IPS DF 6.9 (cell line): ENCODE results near the gene GAS1.

ENCODE experiments used
- DNase-seq: peaks from one replicate; pipeline ENCODE4 v3.0.0-alpha.2; 2013; ENCODE audit warnings: low read depth, low spot score
- H3K27ac ChIP-seq: one replicate; pipeline ENCODE4 v1.5.1; 2013; ENCODE audit warnings: low read length, control low read depth
- H3K27me3 ChIP-seq: 2 replicates; pipeline ENCODE4 v1.6.1; 2013; ENCODE audit warnings: mild to moderate bottlenecking, low read length; ENCODE audit not compliant: control insufficient read depth, insufficient read depth
- H3K36me3 ChIP-seq: 2 replicates; pipeline ENCODE4 v1.6.1; 2013; ENCODE audit warnings: low read length; ENCODE audit not compliant: control insufficient read depth, insufficient read depth
- H3K4me1 ChIP-seq: 2 replicates; pipeline ENCODE4 v1.6.1; 2013; ENCODE audit warnings: low read length; ENCODE audit not compliant: control insufficient read depth, insufficient read depth
- H3K4me3 ChIP-seq: 2 replicates; pipeline ENCODE4 v1.5.1; 2013; ENCODE audit warnings: mild to moderate bottlenecking, low read length
- H3K9me3 ChIP-seq: 2 replicates; pipeline ENCODE4 v1.6.1; 2013; ENCODE audit warnings: low read length, inconsistent platforms; ENCODE audit not compliant: control insufficient read depth, insufficient read depth
- WGBS: extraction: QIAGEN DNeasy Blood & Tissue Kit; methylation state at CpG from one replicate; pipeline ENCODE4 v1.1.7; 2013; ENCODE audit warnings: mixed read lengths, missing lambda C conversion rate; ENCODE audit not compliant: insufficient read length, insufficient coverage; 5-methylcytosine and 5-hydroxymethylcytosine counted together

The GAS1 gene

GRCh38 chr9:86965636-86966395 is 18.5 kb upstream of the GAS1 start:
- Histone ChIP-seq H3K27me3 (no peaks in the 10 kb centered on the region), H3K9me3 (no peaks in the 10 kb centered on the region), H3K36me3 (no peaks in the 10 kb centered on the region), H3K4me3 (no peak overlapping the region), H3K4me1 (no peaks in the 10 kb centered on the region), H3K27ac (no peak overlapping the region)
- WGBS: no CpG with 5 or more reads among the region's 5 CpGs
- DNase-seq: no peak

DNA sequence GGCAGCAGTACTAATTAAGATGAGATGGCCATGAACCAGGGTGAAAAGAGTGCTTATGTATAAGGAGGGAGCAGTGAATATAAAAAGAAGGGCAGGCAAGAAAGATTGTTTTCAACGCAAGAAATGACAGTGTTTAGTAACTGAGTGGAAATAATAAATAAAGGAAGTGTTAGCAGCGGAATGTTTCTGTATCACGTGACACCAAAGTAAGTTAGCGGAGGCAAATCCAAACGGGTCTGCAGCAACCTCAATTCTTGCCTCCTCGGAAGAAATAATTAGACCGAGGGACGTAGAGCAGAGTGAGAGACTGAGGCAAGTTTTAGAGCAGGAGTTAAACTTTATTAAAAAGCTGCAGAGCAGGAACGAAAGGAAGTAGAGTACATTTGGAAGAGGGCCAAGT is 15.4 kb upstream of the GAS1 start:
- Histone ChIP-seq H3K27ac (no peak overlapping the region), H3K36me3 (no peaks in the 10 kb centered on the region), H3K4me1 (no peaks in the 10 kb centered on the region), H3K27me3 (no peaks in the 10 kb centered on the region), H3K9me3 (no peaks in the 10 kb centered on the region), H3K4me3 (no peak overlapping the region)
- DNase-seq: no peak
- WGBS: no CpG with 5 or more reads among the region's 9 CpGs

DNA sequence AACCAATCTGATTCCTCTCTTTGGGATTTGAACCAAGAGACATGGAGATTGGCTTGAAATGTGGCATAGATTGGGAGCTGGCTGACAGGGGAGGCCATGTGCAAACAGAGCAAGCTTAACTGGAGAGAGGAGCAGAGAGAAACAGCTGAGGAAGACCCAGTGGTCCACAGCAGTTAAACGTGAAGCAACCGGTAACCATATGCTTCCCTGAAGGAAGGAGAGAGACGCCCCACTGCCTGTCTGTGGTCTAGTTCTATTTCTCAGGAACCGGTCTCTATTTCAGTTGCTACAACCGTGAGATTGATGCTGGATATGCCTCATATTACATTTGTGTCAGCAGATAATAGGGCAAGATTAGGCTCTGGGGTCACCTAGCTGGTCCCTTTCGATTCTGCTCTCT is 13.6 kb upstream of the GAS1 start:
- DNase-seq: no peak
- H3K4me3 ChIP-seq: no peak overlapping the region
- H3K36me3 ChIP-seq: no peaks in the 10 kb centered on the region
- H3K4me1 ChIP-seq: no peaks in the 10 kb centered on the region
- H3K27me3 ChIP-seq: no peaks in the 10 kb centered on the region
- no CpG with 5 or more reads among the region's 6 CpGs for WGBS
- no peak overlapping the region for H3K27ac ChIP-seq
- H3K9me3 ChIP-seq: no peaks in the 10 kb centered on the region

GRCh38 chr9:86958203-86958602 is 10.9 kb upstream of the GAS1 start:
- no CpG with 5 or more reads among the region's 1 CpG for WGBS
- H3K36me3 ChIP-seq: no peaks in the 10 kb centered on the region
- no peaks in the 10 kb centered on the region for H3K9me3 ChIP-seq
- no peak overlapping the region for H3K4me3 ChIP-seq
- H3K27me3 ChIP-seq: no peaks in the 10 kb centered on the region
- H3K27ac ChIP-seq: no peak overlapping the region
- DNase-seq: no peak
- H3K4me1 ChIP-seq: no peaks in the 10 kb centered on the region

DNA sequence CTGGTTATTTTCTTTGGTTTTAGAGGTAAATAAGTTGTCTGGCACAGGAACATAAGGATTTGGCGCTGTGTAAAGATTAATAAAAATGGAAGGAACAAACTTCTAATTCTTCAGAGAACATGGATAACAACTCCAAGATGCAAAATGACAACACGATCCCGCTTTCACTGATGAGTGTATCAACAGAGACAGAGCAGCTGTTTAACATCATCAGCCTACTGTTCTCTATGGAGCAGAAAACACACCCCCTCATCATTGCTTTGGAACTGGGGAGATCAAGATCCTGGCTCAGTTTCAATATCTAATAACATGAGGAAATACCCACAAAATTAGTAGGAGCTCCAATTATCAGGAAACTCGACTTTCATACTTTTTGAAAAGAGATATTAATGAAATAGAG is 8.3 kb upstream of the GAS1 start:
- WGBS: no CpG with 5 or more reads among the region's 4 CpGs
- Histone ChIP-seq H3K36me3 (no peaks in the 10 kb centered on the region), H3K4me1 (no peaks in the 10 kb centered on the region)

DNA sequence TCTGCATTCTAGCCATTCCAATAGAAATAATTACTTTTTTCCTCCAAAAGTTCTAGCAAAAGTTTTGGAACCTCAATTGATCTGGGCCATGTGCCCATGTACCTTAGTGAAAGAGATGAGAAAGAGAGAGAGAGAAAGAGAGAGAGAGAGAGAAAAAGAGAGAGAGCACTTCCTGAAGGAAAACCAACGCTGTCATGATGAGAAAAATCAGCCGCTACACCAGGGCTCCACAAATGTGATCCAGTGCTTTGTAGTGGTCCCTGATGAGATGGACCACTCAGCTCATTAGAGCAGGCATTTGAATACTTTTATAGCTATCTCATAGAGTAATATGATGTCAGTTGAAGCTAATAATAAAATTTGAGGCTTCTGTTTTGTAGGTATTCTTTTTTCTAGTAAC is 7.7 kb upstream of the GAS1 start:
- Histone ChIP-seq H3K36me3 (no peaks in the 10 kb centered on the region), H3K27me3 (no peaks in the 10 kb centered on the region), H3K27ac (no peak overlapping the region), H3K4me1 (no peaks in the 10 kb centered on the region), H3K9me3 (no peaks in the 10 kb centered on the region), H3K4me3 (no peak overlapping the region)
- DNase-seq: no peak
- WGBS: no CpG with 5 or more reads among the region's 2 CpGs

More for the DNA sequence above, 8.3 kb upstream of the GAS1 start:
- Histone ChIP-seq H3K27me3 (no peaks in the 10 kb centered on the region), H3K27ac (no peak overlapping the region), H3K4me3 (no peak overlapping the region), H3K9me3 (no peaks in the 10 kb centered on the region)
- no peak for DNase-seq

GRCh38 chr9:86953181-86953580 is 5.9 kb upstream of the GAS1 start:
- H3K27ac ChIP-seq: no peak overlapping the region
- DNase-seq: no peak
- peaks cover 3% of the 10 kb centered on the region; the same call in 1 of the 2 replicates for H3K27me3 ChIP-seq
- 0 out of 2 replicates have a peak, but pooled peaks cover 1% of the 10 kb centered on the region for H3K4me1 ChIP-seq
- no peaks in the 10 kb centered on the region for H3K36me3 ChIP-seq
- no peak overlapping the region for H3K4me3 ChIP-seq
- no peaks in the 10 kb centered on the region for H3K9me3 ChIP-seq
- no CpG with 5 or more reads among the region's 5 CpGs for WGBS

- Histone ChIP-seq H3K4me1 (peaks cover 1% of the 10 kb centered on the region; the same call in 1 of the 2 replicates), H3K36me3 (no peaks in the 10 kb centered on the region; the same call in 1 of the 2 replicates), H3K27me3 (peaks cover 14% of the 10 kb centered on the region; the same call in 1 of the 2 replicates), H3K4me3 (peak overlapping the region; percentile 41; the same call in 1 of the 2 replicates), H3K27ac (no peak overlapping the region), H3K9me3 (no peaks in the 10 kb centered on the region)
- no CpG with 5 or more reads among the region's 36 CpGs for WGBS
- no peak for DNase-seq
These were observed 996 bp upstream of the GAS1 start for GRCh38 chr9:86948074-86948929.

DNA sequence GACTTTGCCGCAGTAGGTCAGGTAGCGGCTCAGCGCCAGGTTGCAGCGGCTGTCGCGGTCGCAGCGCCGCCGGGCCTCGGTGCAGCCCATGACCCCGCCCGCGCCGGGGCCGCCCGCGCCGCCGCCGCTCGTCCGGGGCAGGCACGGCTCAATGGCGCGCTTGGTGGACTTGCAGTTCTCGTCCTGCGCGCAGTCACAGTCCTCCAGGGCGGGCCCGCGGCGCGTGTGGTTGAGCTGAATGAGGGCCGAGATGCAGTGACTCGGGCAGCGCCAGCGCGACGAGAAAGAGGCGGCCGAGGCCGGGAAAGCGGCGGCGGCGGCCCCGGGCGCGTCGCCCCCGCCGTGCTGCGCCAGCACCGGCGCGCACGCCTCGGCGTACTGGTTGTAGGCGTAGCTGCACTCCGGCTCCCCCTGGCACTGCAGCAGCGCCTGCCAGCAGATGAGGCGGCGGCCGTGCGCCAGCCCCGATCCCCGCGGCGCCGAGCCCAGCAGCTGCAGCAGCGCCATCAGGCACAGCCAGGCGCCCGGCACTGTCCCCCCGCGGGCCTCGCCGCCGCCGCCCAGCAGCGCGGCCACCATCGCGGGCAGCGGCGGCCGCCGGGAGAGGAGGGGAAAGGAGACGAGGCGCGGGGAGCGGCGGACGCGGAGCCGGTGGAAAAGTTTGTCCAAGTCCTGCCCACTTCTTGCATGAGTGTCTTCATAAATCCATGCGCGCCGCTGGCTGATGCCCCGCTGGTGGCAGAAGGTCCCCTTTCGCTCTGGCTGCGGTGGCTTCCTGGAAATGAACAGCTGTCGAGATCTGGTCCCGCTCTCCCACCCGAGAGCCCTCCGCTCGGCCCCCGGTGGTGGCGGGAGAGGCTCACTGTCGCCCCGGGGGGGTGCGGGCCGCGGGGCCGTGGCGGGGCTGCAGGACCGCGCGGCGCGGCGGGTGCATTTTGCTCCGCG is 833 bp downstream of the GAS1 start:
- Histone ChIP-seq H3K36me3 (no peaks in the 10 kb centered on the region; the same call in 1 of the 2 replicates), H3K9me3 (no peaks in the 10 kb centered on the region), H3K27ac (no peak overlapping the region), H3K4me3 (peak overlapping the region; percentile 39; the same call in 1 of the 2 replicates), H3K27me3 (peaks cover 17% of the 10 kb centered on the region; the same call in 1 of the 2 replicates), H3K4me1 (peaks cover 1% of the 10 kb centered on the region; the same call in 1 of the 2 replicates)
- no peak for DNase-seq
- WGBS: no CpG with 5 or more reads among the region's 125 CpGs
